H4 (cell line): Measurements from ENCODE around the gene PARD6G. TPM values are rescaled to one million over a fixed set of nuclear protein-coding genes. Genes with fewer than 3 reads are reported as not detected.

Experiments used
- DNase-seq: peaks from one replicate; pipeline ENCODE4 v3.0.0-alpha.2; 2015; ENCODE audit warnings: low spot score
- total RNA-seq: library from RNA; depleted of rRNA; stranded (reverse); fragments of >200 nt; shearing (Covaris generic); gene quantifications from 2 replicates; pipeline ENCODE4 v1.2.3, GENCODE V29; 2014

The PARD6G gene
- total RNA-seq, 1 experiment from 2014 or later = 2.3 TPM

DNA sequence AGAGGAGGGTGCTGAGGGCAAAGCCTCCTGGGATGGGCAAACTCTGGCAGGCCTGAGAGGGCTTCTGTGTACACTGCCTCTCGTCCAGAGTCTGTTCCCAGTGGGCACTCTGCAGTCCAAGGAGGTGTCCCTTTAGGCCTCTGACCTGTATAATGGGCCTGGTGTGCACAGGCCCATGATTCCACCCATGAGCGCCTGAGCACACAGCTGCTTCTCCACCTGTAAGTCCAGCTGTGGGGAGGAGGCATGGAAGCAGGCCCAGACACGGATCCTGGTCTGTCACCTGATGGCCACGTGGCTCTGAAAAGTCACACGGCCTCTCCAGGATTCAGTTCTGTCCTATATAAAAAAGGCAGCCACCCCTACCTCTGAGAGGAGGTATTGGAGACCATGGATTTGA, 57.0 kb downstream of the PARD6G start:
- no peak for DNase-seq

- no peak for DNase-seq
These were observed 57.8 kb downstream of the PARD6G start for GRCh38 chr18:80189531-80189865.

- DNase-seq = no peak
These were observed 58.4 kb downstream of the PARD6G start for GRCh38 chr18:80188643-80189530.

- DNase-seq = no peak
These were observed 59.2 kb downstream of the PARD6G start for GRCh38 chr18:80187956-80188642.

DNA sequence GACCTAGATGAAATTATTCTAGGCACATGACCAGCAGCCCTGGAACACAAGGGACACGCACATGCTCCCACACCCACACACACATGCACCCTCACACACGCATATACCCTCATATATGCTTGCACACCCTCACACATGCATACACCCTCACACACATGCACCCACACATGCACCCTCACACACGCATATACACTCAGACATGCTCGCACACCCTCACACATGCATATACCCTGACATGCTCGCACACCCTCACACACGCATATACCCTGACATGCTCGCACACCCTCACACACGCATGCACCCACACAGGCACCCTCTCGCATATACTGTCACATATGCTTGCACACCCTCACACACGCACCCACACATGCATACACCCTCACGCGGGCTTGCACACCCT, 61.8 kb downstream of the PARD6G start:
- no peak for DNase-seq

DNA sequence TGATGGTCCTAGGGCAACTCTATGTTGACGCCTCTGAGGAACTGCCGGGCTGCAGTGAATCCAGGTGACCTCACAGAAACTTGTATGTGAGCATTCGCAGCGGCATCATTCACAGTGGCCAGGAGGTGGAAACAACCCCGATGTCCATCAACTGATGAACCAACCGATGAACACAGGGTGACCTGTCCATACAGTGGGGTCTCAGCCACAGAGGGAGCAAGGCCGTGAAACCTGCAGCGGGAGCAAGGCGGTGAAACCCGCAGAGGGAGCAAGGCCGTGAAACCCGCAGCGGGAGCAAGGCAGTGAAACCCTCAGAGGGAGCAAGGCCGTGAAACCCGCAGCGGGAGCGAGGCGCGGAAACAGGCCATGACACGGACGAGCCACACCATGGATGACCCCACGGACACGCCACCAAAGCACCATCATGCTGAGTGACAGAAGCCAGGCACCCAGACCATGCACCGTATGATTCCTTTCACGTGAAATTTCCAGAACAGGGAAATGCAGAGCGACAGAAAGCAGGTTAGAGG, 63.0 kb downstream of the PARD6G start:
- no peak for DNase-seq

DNA sequence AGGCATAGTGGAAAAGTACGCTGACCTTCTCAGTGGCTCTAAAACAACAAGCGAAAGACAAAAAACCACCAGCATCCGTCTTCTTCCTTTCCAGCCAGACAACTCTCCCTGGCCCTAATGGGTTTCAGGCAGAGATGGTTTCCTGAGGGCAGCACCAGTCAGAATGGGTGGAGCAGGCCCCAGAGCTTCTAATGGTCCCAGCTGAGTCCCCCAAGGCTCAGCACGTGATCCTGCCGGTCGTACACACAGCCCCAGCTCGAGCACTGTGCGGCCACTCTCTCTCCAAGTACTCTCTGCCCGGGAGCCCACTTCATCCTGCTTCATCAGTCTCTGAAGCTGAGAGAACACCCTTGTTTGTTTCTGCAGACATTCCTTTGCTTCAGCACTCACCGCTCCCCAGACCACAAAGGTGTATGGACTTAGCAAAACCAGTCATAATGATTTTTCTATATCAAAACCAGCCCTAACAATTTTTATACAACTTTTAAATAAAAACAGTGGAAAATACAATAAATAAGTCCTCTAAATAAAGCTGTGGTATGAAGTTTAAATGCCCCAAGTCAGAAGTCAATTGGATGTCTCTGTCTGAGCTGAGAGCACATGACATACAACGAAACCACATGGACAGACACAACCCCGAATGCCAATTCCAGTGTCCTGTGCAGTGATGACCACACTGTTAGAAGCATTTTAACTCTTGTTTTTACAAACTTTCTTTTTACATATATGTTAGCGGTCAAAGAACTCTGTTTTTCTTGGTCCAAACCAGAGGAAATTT, 63.9 kb downstream of the PARD6G start:
- DNase-seq = no peak

DNA sequence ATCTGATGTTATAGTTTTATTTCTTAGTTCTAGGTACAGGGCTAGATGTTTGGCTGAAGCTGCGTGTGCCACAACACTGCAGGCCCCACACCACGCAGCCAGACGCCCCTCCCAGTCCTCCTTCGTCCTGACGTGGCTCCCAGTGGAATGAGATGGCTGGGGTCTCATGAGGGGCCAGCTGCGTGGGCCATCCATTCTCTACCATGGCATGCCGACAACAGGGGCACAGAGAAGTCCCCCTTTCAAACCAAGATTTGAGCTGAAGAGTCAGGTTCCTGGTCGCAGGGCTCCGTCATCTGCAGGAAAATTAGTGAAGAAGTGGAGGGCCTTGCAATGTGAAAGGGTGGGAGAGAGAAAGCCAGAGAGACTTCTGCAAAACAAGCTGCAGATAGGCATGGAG, 64.5 kb downstream of the PARD6G start:
- DNase-seq = no peak

- DNase-seq = no peak
These were observed 65.5 kb downstream of the PARD6G start for GRCh38 chr18:80181642-80182461.

DNA sequence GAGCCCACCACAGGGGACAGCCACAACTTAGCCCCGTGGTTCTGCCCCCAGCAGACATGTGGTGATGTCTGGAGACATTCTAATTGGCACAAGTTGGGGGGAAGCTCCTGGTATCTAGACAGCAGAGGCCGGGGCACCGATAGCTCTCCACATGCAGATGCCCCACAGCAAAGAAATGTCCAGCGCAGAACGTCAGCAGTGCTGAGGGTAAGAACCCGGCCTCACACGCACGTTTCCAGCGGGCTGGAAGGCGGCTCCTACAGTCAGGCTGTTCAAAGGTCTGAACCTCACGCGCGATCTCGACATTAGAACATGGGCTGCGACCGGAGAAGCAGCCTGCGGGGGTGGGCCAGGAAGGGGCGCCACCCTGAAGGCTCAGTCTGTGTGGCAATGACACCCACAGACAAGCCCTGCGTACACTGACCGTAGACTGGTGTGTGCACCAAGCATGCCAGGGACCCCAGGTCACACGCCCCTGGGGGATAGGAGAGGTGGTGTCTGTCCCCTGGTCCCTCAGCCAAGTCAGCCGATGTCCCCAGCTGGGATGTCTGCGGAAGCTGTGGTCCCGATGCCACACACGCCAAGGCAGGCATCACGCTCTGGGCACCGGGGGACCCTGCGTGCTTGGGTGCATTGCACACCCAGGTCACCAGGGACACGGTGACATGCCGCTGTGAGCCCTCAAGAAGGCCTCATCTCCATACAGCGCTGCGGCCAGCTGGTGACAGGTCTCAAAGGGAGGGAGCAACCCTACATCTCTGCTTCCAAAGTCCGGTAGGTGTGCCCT, 66.3 kb downstream of the PARD6G start:
- DNase-seq = no peak

- DNase-seq = no peak
These were observed 67.3 kb downstream of the PARD6G start for GRCh38 chr18:80179857-80180558.

DNA sequence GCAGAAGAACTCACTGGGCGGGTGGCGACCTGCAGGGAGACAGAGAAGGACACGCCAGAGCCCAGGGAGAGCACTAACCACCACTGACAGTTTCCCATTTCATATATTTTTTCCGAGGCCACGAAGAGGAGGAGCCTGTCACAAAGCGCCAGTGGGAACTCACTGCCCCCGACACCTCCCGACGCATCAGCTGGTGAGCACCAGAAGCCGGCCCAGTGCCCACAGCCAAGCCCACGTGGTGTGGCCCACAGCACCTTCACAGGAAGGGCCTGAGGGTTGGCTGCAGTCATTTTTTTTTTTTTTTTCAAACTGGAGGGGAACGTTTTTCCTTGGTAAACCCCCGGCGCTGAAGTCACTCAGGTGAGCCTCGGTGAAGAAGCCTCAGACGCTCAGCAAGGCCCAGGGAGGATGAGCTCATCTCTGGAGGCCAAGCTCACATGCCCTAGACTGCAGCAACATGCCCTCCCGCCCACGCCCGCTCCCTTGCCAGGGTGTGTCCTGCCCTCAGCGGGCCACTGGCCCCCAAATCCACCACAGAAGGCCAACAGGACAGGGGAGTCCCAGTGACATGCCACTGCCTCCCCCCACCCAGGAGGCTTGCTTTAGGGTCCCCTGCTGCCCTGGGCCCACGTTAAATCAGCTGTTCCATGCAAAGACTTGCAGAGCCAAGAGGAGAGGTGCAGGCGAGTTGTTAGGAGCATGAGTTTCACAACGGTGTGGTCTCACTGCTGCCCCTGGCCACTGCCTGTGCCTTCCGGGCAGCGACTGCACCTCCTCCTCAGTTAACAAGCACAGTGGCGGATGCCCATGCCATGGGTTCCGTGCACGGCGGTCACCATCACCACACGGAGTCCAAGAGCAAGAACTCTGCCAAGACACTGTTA, 68.1 kb downstream of the PARD6G start:
- DNase-seq = no peak

- DNase-seq = no peak
These were observed 70.2 kb downstream of the PARD6G start for GRCh38 chr18:80177128-80177527.

DNA sequence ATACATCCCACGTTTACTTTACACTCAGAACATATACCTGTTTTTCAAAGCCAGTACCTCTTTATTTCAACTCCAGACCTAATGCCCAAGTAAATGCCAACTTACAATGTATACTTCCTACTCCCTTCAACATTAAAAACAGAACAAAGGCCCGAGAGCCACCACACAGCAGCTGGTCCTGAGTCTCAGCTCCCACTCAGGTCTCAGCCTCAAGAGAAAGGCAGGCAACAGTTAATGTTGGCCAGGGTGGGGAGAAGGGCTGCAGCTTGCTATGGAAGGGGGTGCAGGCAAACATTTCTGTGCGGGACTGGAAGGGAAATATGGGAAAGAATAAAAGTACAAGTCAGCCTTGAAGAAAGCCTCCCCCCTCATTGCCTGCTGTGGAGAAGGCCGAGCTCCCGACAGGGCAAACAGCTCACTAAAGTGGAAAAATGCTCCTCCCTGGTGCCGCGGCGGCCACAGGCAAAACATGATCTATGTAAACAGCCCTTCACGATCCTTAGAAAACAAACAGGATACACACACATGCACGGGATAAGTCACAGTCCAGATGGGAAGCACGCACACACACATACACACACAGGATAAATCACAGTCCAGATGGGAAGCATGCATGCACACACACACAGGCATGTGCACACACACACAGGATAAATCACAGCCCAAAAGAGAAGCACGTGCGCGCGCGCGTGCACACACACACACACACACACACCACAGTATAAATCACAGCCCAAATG, 70.8 kb downstream of the PARD6G start:
- no peak for DNase-seq

GRCh38 chr18:80175451-80176204, 71.7 kb downstream of the PARD6G start:
- DNase-seq = peak; percentile 36

DNA sequence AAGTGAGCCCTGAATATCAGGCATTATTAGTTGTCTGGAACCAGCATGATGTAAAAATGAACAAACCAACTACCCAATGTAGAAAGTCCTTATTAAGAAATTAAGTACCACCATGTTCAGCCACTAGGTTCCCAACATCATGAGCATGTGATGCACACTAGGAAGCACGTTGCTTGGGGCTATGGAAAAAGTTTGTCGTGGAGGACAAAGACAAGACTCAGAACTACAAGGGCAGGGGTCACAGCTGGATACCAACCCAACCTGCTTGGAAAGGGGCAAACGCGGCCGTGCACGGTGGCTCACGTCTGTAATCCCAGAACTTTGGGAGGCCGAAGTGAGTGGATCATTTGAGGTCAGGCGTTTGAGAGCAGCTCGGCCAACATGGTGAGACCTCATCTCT, 74.3 kb downstream of the PARD6G start:
- DNase-seq = no peak

DNA sequence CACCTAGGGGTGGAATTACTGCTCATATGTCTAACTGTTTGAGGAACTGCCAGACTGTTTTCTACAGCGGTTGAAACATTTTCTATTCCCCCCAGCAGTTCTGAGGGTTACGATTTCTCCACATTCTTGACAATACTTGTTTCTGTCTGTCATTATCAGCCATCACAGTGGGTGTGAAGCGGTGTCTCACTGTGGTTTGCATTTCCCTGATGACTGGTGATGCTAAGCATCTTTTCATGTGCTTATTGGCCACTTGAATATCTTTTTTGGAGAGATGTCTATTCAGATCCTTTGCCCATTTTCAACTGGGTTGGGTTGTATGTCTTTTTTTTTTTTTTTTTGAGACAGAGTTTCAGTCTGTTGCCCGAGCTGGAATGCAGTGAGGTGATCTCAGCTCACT, 75.3 kb downstream of the PARD6G start:
- no peak for DNase-seq
